SK-N-SH treated with all-trans-retinoic acid at 6 μM for 48 hours (cell line): ENCODE data around the gene IMMP2L.
"Not testable (repeated sequence)": the region's sequence is repeated elsewhere in the genome, so short reads cannot be mapped to it uniquely, and the experiment has no call there.

Experiments
- ATAC-seq: fragments of 200-7000 bp; cut with Tn5 transposase; 3 replicates; pipeline ENCODE4 v1.9.1; 2020; ENCODE audit warnings: mild to moderate bottlenecking, moderate library complexity
- ARNTL ChIP-seq: fragments of 450-650 bp; formaldehyde crosslinking; IDR thresholded peaks from 2 replicates; pipeline ENCODE4 v1.5.0; 2020; ENCODE audit warnings: low read depth, mild to moderate bottlenecking, moderate library complexity, borderline replicate concordance
- BACH2 ChIP-seq: fragments of 250-450 bp; sonication (Bioruptor Pico); IDR thresholded peaks from 2 replicates; pipeline ENCODE4 v1.9.0; 2021; ENCODE audit warnings: mild to moderate bottlenecking, borderline replicate concordance
- CREB5 ChIP-seq: fragments of 250-450 bp; sonication (Bioruptor Pico); IDR thresholded peaks from 2 replicates; pipeline ENCODE4 v1.5.1; 2020; ENCODE audit warnings: low read depth, mild to moderate bottlenecking, moderate library complexity
- CSDC2 ChIP-seq: fragments of 250-450 bp; sonication (Bioruptor Pico); IDR thresholded peaks from 2 replicates; pipeline ENCODE4 v1.5.0; 2020; ENCODE audit warnings: mild to moderate bottlenecking, moderate library complexity
- CSRNP3 ChIP-seq: fragments of 250-450 bp; sonication (Bioruptor Pico); IDR thresholded peaks from 2 replicates; pipeline ENCODE4 v1.5.1; 2021; ENCODE audit warnings: mild to moderate bottlenecking, moderate library complexity
- ESRRG ChIP-seq: fragments of 250-450 bp; sonication (Bioruptor Pico); IDR thresholded peaks from 2 replicates; pipeline ENCODE4 v1.6.1; 2021; ENCODE audit warnings: mild to moderate bottlenecking
- GLIS3 ChIP-seq: fragments of 250-450 bp; sonication (Bioruptor Pico); IDR thresholded peaks from 2 replicates; pipeline ENCODE4 v1.5.0; 2020; ENCODE audit warnings: mild to moderate bottlenecking, moderate library complexity
- ISL1 ChIP-seq: fragments of 250-450 bp; sonication (Bioruptor Pico); IDR thresholded peaks from 2 replicates; pipeline ENCODE4 v2.1.2; 2022; ENCODE audit warnings: mild to moderate bottlenecking, moderate library complexity
- OSR1 ChIP-seq: fragments of 250-450 bp; sonication (Bioruptor Pico); IDR thresholded peaks from 2 replicates; pipeline ENCODE4 v1.8.0; 2022; ENCODE audit warnings: moderate library complexity, mild to moderate bottlenecking, inconsistent platforms
- PATZ1 ChIP-seq: fragments of 250-450 bp; sonication (Bioruptor Pico); IDR thresholded peaks from 2 replicates; pipeline ENCODE4 v1.8.0; 2020; ENCODE audit warnings: mild to moderate bottlenecking, moderate library complexity, borderline replicate concordance
- POU6F1 ChIP-seq: fragments of 250-450 bp; sonication (Bioruptor Pico); IDR thresholded peaks from 2 replicates; pipeline ENCODE4 v1.8.0; 2021; ENCODE audit warnings: low read depth, mild to moderate bottlenecking, moderate library complexity, borderline replicate concordance
- RARB ChIP-seq: fragments of 250-450 bp; sonication (Bioruptor Pico); IDR thresholded peaks from 2 replicates; pipeline ENCODE4 v1.8.0; 2021; ENCODE audit warnings: mild to moderate bottlenecking, moderate library complexity
- SNAI2 ChIP-seq: fragments of 250-450 bp; sonication (Bioruptor Pico); IDR thresholded peaks from 2 replicates; pipeline ENCODE4 v1.5.0; 2020; ENCODE audit warnings: mild to moderate bottlenecking, moderate library complexity
- TCF4 ChIP-seq: fragments of 250-450 bp; sonication (Bioruptor Pico); IDR thresholded peaks from 2 replicates; pipeline ENCODE4 v1.8.0; 2021; ENCODE audit warnings: mild to moderate bottlenecking, moderate library complexity, borderline replicate concordance
- TOX ChIP-seq: fragments of 250-450 bp; sonication (Bioruptor Pico); IDR thresholded peaks from 2 replicates; pipeline ENCODE4 v1.8.0; 2021; ENCODE audit warnings: mild to moderate bottlenecking, moderate library complexity, borderline replicate concordance
- ZC3H10 ChIP-seq: fragments of 250-450 bp; sonication (Bioruptor Pico); IDR thresholded peaks from 2 replicates; pipeline ENCODE4 v1.5.1; 2021; ENCODE audit warnings: mild to moderate bottlenecking, moderate library complexity
- ZFP3 ChIP-seq: fragments of 250-450 bp; sonication (Bioruptor Pico); IDR thresholded peaks from 2 replicates; pipeline ENCODE4 v1.5.0; 2020; ENCODE audit warnings: mild to moderate bottlenecking, moderate library complexity
- ZFP30 ChIP-seq: fragments of 450-650 bp; formaldehyde crosslinking; IDR thresholded peaks from 2 replicates; pipeline ENCODE4 v1.5.0; 2022; ENCODE audit warnings: mild to moderate bottlenecking, moderate library complexity
- ZNF8 ChIP-seq: fragments of 450-650 bp; formaldehyde crosslinking; IDR thresholded peaks from 2 replicates; pipeline ENCODE4 v1.5.0; 2020; ENCODE audit warnings: mild to moderate bottlenecking, moderate library complexity

Gene IMMP2L

GRCh38 chr7:110669410-110669809 lies 892.9 kb downstream of the IMMP2L start:
- no peak for ATAC-seq
- TF ChIP-seq CREB5 (CRISPR knock-in tag) (no peak), RARB (CRISPR knock-in tag) (no peak), ZNF8 (CRISPR knock-in tag) (no peak), POU6F1 (CRISPR knock-in tag) (no peak), TOX (no peak), ZFP3 (no peak), PATZ1 (CRISPR knock-in tag) (no peak)

GRCh38 chr7:110664803-110665202 lies 897.5 kb downstream of the IMMP2L start:
- no peak for ATAC-seq
- no peak for TF ChIP-seq POU6F1 (CRISPR knock-in tag)
- TF ChIP-seq RARB (CRISPR knock-in tag), result no peak
- no peak for TF ChIP-seq CSRNP3 (CRISPR knock-in tag)
- no peak for TF ChIP-seq ZNF8 (CRISPR knock-in tag)
- no peak for TF ChIP-seq ZFP30 (CRISPR knock-in tag)
- no peak for TF ChIP-seq CREB5 (CRISPR knock-in tag)
- no peak for TF ChIP-seq TCF4
- TF ChIP-seq TOX, result no peak
- no peak for TF ChIP-seq OSR1 (CRISPR knock-in tag)
- no peak for TF ChIP-seq PATZ1 (CRISPR knock-in tag)
- no peak for TF ChIP-seq BACH2 (CRISPR knock-in tag)

GRCh38 chr7:110660637-110661036 lies 901.7 kb downstream of the IMMP2L start:
- not testable (repeated sequence) for ATAC-seq

- ATAC-seq, result no peak
- no peak for TF ChIP-seq GLIS3 (CRISPR knock-in tag)
- no peak for TF ChIP-seq PATZ1 (CRISPR knock-in tag)
- no peak for TF ChIP-seq ZC3H10 (CRISPR knock-in tag)
- no peak for TF ChIP-seq OSR1 (CRISPR knock-in tag)
- TF ChIP-seq SNAI2 (CRISPR knock-in tag), result no peak
- no peak for TF ChIP-seq POU6F1 (CRISPR knock-in tag)
- no peak for TF ChIP-seq ISL1
- no peak for TF ChIP-seq ESRRG (CRISPR knock-in tag)
- no peak for TF ChIP-seq ARNTL (CRISPR knock-in tag)
- no peak for TF ChIP-seq ZNF8 (CRISPR knock-in tag)
- TF ChIP-seq CSDC2 (CRISPR knock-in tag), result no peak
- TF ChIP-seq TCF4, result no peak
Measured at GRCh38 chr7:110650328-110650727, 912.0 kb downstream of the IMMP2L start.
